ENCODE data around the gene GNMT. TPM values are rescaled to one million over a fixed set of nuclear protein-coding genes. Genes with fewer than 3 reads are reported as not detected.

Gene GNMT
- total RNA-seq, 1 experiment from 2014 or later, result 1.8 TPM

DNA sequence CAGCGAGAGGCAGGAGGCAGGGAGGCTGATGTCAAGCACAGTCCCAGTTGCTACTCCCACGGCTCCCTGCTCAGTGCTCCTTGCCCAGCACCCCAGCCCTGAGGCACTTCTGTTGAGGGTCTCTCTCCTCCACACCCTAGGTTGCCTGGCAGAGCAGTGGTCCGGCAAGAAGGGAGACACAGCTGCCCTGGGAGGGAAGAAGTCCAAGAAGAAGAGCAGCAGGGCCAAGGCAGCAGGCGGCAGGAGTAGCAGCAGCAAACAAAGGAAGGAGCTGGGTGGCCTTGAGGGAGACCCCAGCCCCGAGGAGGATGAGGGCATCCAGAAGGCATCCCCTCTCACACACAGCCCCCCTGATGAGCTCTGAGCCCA, 22.1 kb upstream of the GNMT start:
- DNase-seq (ENCODE audit: low spot score), result no peak
- no peak overlapping the region for H3K27ac ChIP-seq (ENCODE audit: low read depth, low read length, poor library complexity, severe bottlenecking)
- H3K4me1 ChIP-seq (ENCODE audit: insufficient read depth, low read length, poor library complexity, severe bottlenecking), result no peaks in the 10 kb centered on the region
- ChIA-PET CTCF (no interaction called here), POLR2A (ENCODE audit: low non-redundant PET) (interaction anchor here (0.6 kb wide), 1 partner anchor 14 kb away, joined by 8 read pairs; no protein-coding TSS in a partner anchor)
- TF ChIP-seq EZH2 (IDR thresholded peaks at IDR 0.05; ENCODE audit: borderline replicate concordance, low read depth, low read length, poor library complexity, severe bottlenecking), result no peak
- TF ChIP-seq, protein P1, sequence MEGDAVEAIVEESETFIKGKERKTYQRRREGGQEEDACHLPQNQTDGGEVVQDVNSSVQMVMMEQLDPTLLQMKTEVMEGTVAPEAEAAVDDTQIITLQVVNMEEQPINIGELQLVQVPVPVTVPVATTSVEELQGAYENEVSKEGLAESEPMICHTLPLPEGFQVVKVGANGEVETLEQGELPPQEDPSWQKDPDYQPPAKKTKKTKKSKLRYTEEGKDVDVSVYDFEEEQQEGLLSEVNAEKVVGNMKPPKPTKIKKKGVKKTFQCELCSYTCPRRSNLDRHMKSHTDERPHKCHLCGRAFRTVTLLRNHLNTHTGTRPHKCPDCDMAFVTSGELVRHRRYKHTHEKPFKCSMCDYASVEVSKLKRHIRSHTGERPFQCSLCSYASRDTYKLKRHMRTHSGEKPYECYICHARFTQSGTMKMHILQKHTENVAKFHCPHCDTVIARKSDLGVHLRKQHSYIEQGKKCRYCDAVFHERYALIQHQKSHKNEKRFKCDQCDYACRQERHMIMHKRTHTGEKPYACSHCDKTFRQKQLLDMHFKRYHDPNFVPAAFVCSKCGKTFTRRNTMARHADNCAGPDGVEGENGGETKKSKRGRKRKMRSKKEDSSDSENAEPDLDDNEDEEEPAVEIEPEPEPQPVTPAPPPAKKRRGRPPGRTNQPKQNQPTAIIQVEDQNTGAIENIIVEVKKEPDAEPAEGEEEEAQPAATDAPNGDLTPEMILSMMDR (conservative IDR thresholded peaks at IDR 0.05; ENCODE audit: low read depth, low read length), result no peak
- H3K4me3 ChIP-seq (ENCODE audit: low read depth, low read length, poor library complexity, severe bottlenecking), result no peak overlapping the region
- intact Hi-C loops (cut with micrococcal nuclease; ENCODE audit: unreplicated experiment), result no loop called here
- peaks cover 35% of the 10 kb centered on the region for H3K36me3 ChIP-seq (ENCODE audit: insufficient read depth, low read length, poor library complexity, severe bottlenecking)
- no peaks in the 10 kb centered on the region for H3K9me3 ChIP-seq (ENCODE audit: low read depth, low read length, poor library complexity, severe bottlenecking)
- BruUV-seq (replicated peaks), result no TSS peak
- H3K27me3 ChIP-seq (replicated peaks; ENCODE audit: insufficient read depth, low read depth, low read length, poor library complexity), result no peaks in the 10 kb centered on the region

DNA sequence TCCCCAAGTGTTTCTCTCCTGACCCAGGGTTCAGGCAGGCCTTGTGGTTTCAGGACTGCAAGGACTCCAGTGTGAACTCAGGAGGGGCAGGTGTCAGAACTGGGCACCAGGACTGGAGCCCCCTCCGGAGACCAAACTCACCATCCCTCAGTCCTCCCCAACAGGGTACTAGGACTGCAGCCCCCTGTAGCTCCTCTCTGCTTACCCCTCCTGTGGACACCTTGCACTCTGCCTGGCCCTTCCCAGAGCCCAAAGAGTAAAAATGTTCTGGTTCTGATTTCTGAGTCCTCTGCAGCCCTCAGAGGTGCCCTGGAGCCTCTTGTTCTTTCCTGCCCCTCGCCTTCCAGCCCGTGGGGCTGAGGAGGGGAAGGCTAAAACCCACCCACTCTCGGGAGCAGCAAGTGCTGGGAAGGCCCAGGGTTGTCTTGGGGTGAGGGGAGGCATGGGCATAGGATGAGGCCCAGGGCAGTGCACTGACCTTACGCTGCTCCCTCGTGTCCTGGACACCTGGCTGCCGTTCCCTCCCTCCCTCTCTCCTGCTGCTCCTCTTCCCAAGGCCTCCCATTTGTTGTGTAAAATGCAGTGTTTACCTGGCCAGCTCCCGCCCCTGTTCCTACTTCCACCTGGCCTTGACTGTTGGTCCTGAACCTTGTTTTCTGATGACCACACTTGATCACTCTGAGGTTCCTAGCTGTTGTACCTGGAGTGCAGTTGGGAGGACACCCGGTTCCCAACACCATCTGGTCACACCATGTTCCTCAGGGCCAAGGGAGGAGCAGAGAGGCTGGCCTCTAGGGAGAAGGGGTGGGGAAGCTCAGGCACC, 21.4 kb upstream of the GNMT start:
- no TSS peak for BruUV-seq (replicated peaks)
- DNase-seq (ENCODE audit: low spot score), result no peak

GRCh38 chr6:42939810-42940167, 20.8 kb upstream of the GNMT start:
- no TSS peak for BruUV-seq (replicated peaks)
- Histone ChIP-seq H3K27ac (ENCODE audit: low read depth, low read length, poor library complexity, severe bottlenecking) (no peak overlapping the region), H3K27me3 (replicated peaks; ENCODE audit: insufficient read depth, low read depth, low read length, poor library complexity) (no peaks in the 10 kb centered on the region), H3K9me3 (ENCODE audit: low read depth, low read length, poor library complexity, severe bottlenecking) (no peaks in the 10 kb centered on the region), H3K4me1 (ENCODE audit: insufficient read depth, low read length, poor library complexity, severe bottlenecking) (no peaks in the 10 kb centered on the region), H3K36me3 (ENCODE audit: insufficient read depth, low read length, poor library complexity, severe bottlenecking) (peaks cover 27% of the 10 kb centered on the region), H3K4me3 (ENCODE audit: low read depth, low read length, poor library complexity, severe bottlenecking) (no peak overlapping the region)
- CTCF ChIA-PET, result no interaction called here
- POLR2A ChIA-PET (ENCODE audit: low non-redundant PET), result no interaction called here
- TF ChIP-seq EZH2 (IDR thresholded peaks at IDR 0.05; ENCODE audit: borderline replicate concordance, low read depth, low read length, poor library complexity, severe bottlenecking), result no peak
- TF ChIP-seq, protein P1 (conservative IDR thresholded peaks at IDR 0.05; ENCODE audit: low read depth, low read length), result no peak
- intact Hi-C loops (cut with micrococcal nuclease; ENCODE audit: unreplicated experiment), result no loop called here
- DNase-seq (ENCODE audit: low spot score), result no peak

More for the DNA sequence above, 21.4 kb upstream of the GNMT start:
- Histone ChIP-seq H3K36me3 (ENCODE audit: insufficient read depth, low read length, poor library complexity, severe bottlenecking) (peaks cover 32% of the 10 kb centered on the region), H3K4me3 (ENCODE audit: low read depth, low read length, poor library complexity, severe bottlenecking) (no peak overlapping the region), H3K27me3 (replicated peaks; ENCODE audit: insufficient read depth, low read depth, low read length, poor library complexity) (no peaks in the 10 kb centered on the region), H3K4me1 (ENCODE audit: insufficient read depth, low read length, poor library complexity, severe bottlenecking) (no peaks in the 10 kb centered on the region), H3K9me3 (ENCODE audit: low read depth, low read length, poor library complexity, severe bottlenecking) (no peaks in the 10 kb centered on the region), H3K27ac (ENCODE audit: low read depth, low read length, poor library complexity, severe bottlenecking) (no peak overlapping the region)
- POLR2A ChIA-PET (ENCODE audit: low non-redundant PET), result interaction anchor here (0.6 kb wide), 1 partner anchor 13 kb away, joined by 8 read pairs; no protein-coding TSS in a partner anchor
- no peak for TF ChIP-seq EZH2 (IDR thresholded peaks at IDR 0.05; ENCODE audit: borderline replicate concordance, low read depth, low read length, poor library complexity, severe bottlenecking)
- TF ChIP-seq, protein P1 (conservative IDR thresholded peaks at IDR 0.05; ENCODE audit: low read depth, low read length), result no peak
- intact Hi-C loops (cut with micrococcal nuclease; ENCODE audit: unreplicated experiment), result no loop called here
- CTCF ChIA-PET, result no interaction called here

Data from A673 (cell line).